Adrenal gland (tissue), 12 donors: ENCODE results near the gene EGLN1. TPM values are rescaled to one million over a fixed set of nuclear protein-coding genes. Genes with fewer than 3 reads are reported as not detected.
"Not testable (repeated sequence)": the region's sequence is repeated elsewhere in the genome, so short reads cannot be mapped to it uniquely, and the experiment has no call there.

Experiments used
- DNase-seq, 7 donors: peaks; one replicate each; pipeline ENCODE4 v3.0.0-alpha.2; 2019 to 2020
- H3K27ac ChIP-seq, 5 donors: fragments of 200-600 bp; sonication (generic) in 4 of 5; 1 replicate in 3 of 5; 2 replicates in 2 of 5; pipeline versions ENCODE4 v1.5.1 to v1.8.0; 2016 to 2020; ENCODE audit warnings: mild to moderate bottlenecking in 1 of 5
- H3K27me3 ChIP-seq: fragments of 200-600 bp; 2 replicates; pipeline ENCODE4 v1.8.0; 2021
- H3K36me3 ChIP-seq, 2 donors: fragments of 200-600 bp; replicated peaks in 1 of 2; 1 replicate in 1 of 2; 2 replicates in 1 of 2; pipeline versions ENCODE4 v1.5.1 to v1.8.0; 2018 to 2022
- H3K4me1 ChIP-seq, 2 donors: fragments of 200-600 bp; replicated peaks in 1 of 2; 1 replicate in 1 of 2; 2 replicates in 1 of 2; pipeline versions ENCODE4 v1.5.1 to v1.8.0; 2018 to 2021
- H3K4me3 ChIP-seq, 4 donors: fragments of 200-600 bp; sonication (generic) in 3 of 4; one replicate each; pipeline ENCODE4 v1.5.1; 2016 to 2018
- H3K9me3 ChIP-seq, 3 donors: fragments of 200-600 bp; sonication (generic) in 1 of 3; replicated peaks in 1 of 3; 1 replicate in 2 of 3; 2 replicates in 1 of 3; pipeline versions ENCODE4 v1.5.1 to v1.8.0; 2016 to 2021
- CTCF ChIP-seq, 6 experiments: fragments of 450-650 bp in 4 of 6; fragments of 200-600 bp in 2 of 6; sonication (generic) in 1 of 6; IDR thresholded peaks; 1 replicate in 5 of 6; 2 replicates in 1 of 6; pipeline versions ENCODE4 v1.5.1 to v1.8.0; 2016 to 2021; ENCODE audit warnings: antibody characterized with exemption in 6 of 6, mild to moderate bottlenecking in 2 of 6, moderate library complexity in 1 of 6
- POLR2A ChIP-seq, 2 donors: fragments of 450-650 bp; IDR thresholded peaks; one replicate each; pipeline ENCODE4 v1.6.1; 2017; ENCODE audit warnings: antibody characterized with exemption in 2 of 2, mild to moderate bottlenecking in 2 of 2, moderate library complexity in 1 of 2
- WGBS, 4 donors: extraction: QIAGEN DNeasy Blood & Tissue Kit in 2 of 4; methylation state at CpG; one replicate each; pipeline versions ENCODE4 v1.1.5 to v1.1.7; 2013 to 2017; 5-methylcytosine and 5-hydroxymethylcytosine counted together
- intact Hi-C, 2 donors: fragments of 100-400 bp; cut with DNase I; formaldehyde crosslinking; loops; one replicate each; pipeline versions ENCODE4 v1.14.1 to v1.15.0; 2022 to 2023
- polyA plus RNA-seq, 3 donors: library from polyadenylated mRNA; stranded (reverse); fragments of 200-250 nt in 2 of 3; fragments of 350-450 nt in 1 of 3; fragmentation: Illumina TruSeq in 1 of 3; extraction: RNeasy Lipid Tissue Mini Kit (QIAGEN cat#74804) in 1 of 3; gene quantifications; one replicate each; pipeline ENCODE4 v1.2.3, GENCODE V29; 2013 to 2014
- total RNA-seq, 9 donors: library from RNA; depleted of rRNA in 4 of 9; stranded (reverse); fragments of >200 nt in 4 of 9; fragments of 120-200 nt in 1 of 9; fragmentation: NEBNext Ultra II Directional in 1 of 9; extraction: Animal tissue kit (Norgen Biotek cat#: 25700) in 1 of 9; gene quantifications; one replicate each; pipeline versions ENCODE4 v1.1.0 to v1.2.4, GENCODE V29; 2013 to 2023
- donor health status: healthy with polysubstance abuse.
- donor health status: Bipolar disorder and iron deficiency.
- donor health status: DM: yes; HTN: yes; CAD: no.
- donor health status: DM: no; HTN: no; CAD: no.
- donor health status: DM: no; HTN: no; CAD: no.
- donor health status: DM: yes; HTN: yes; CAD: no.

Gene EGLN1
- total and polyA plus RNA-seq, 12 donors: 7.9 to 75.6 (median 49.2) TPM

GRCh38 chr1:231465051-231465450, 43.0 kb upstream of the EGLN1 start:
- 78 to 92% (median 87%) methylated on average over 1 of the region's 1 CpG for WGBS, 4 donors
- H3K27me3 ChIP-seq: no peaks in the 10 kb centered on the region
- H3K4me3 ChIP-seq: no peak overlapping the region

GRCh38 chr1:231463541-231463940, 41.5 kb upstream of the EGLN1 start:
- intact Hi-C loops: no loop called here
- Histone ChIP-seq H3K4me1 (no peaks in the 10 kb centered on the region), H3K36me3 (no peaks in the 10 kb centered on the region), H3K27ac (no peak overlapping the region), H3K27me3 (no peaks in the 10 kb centered on the region), H3K4me3 (no peak overlapping the region), H3K9me3 (no peaks in the 10 kb centered on the region)
- DNase-seq: no peak
- 73 to 86% (median 80%) methylated on average over 6 of the region's 6 CpGs for whole genome bisulfite sequencing, 4 donors
- TF ChIP-seq POLR2A (IDR thresholded peaks at IDR 0.05) (no peak), CTCF (IDR thresholded peaks at IDR 0.05) (no peak)

More at GRCh38 chr1:231465051-231465450, 43.0 kb upstream of the EGLN1 start:
- Histone ChIP-seq H3K27ac (no peak overlapping the region), H3K36me3 (no peaks in the 10 kb centered on the region), H3K9me3 (no peaks in the 10 kb centered on the region), H3K4me1 (no peaks in the 10 kb centered on the region)
- DNase-seq: no peak
- intact Hi-C loops: no loop called here
- TF ChIP-seq CTCF (IDR thresholded peaks at IDR 0.05) (no peak), POLR2A (IDR thresholded peaks at IDR 0.05) (no peak)

- DNase-seq: no peak
- TF ChIP-seq CTCF (IDR thresholded peaks at IDR 0.05) (no peak), POLR2A (IDR thresholded peaks at IDR 0.05) (no peak)
- Histone ChIP-seq H3K27ac (no peak overlapping the region), H3K9me3 (no peaks in the 10 kb centered on the region), H3K27me3 (no peaks in the 10 kb centered on the region), H3K36me3 (no peaks in the 10 kb centered on the region), H3K4me3 (no peak overlapping the region), H3K4me1 (no peaks in the 10 kb centered on the region)
- WGBS, 4 donors: 33 to 54% (median 45%) methylated on average over 2 of the region's 2 CpGs
- intact Hi-C loops: no loop called here
Observed at GRCh38 chr1:231460614-231461013, 38.5 kb upstream of the EGLN1 start.

- H3K4me1 ChIP-seq, H3K27ac ChIP-seq, H3K9me3 ChIP-seq, H3K36me3 ChIP-seq, DNase-seq, intact Hi-C loops, H3K27me3 ChIP-seq, H3K4me3 ChIP-seq: not testable (repeated sequence)
- 90 to 100% (median 94%) methylated on average over 1 of the region's 1 CpG for WGBS, 4 donors
Observed at GRCh38 chr1:231459438-231459837, 37.4 kb upstream of the EGLN1 start.

GRCh38 chr1:231457956-231458355, 35.9 kb upstream of the EGLN1 start:
- H3K27me3 ChIP-seq, H3K27ac ChIP-seq, H3K4me3 ChIP-seq, H3K36me3 ChIP-seq, H3K9me3 ChIP-seq, DNase-seq, intact Hi-C loops, H3K4me1 ChIP-seq: not testable (repeated sequence)

- H3K9me3 ChIP-seq, H3K4me3 ChIP-seq, intact Hi-C loops, H3K27ac ChIP-seq, H3K4me1 ChIP-seq, H3K36me3 ChIP-seq, DNase-seq, H3K27me3 ChIP-seq: not testable (repeated sequence)
- 90 to 96% (median 93%) methylated on average over 10 to 29 of the region's 29 CpGs for WGBS, 4 donors
Observed at GRCh38 chr1:231454133-231454532, 32.0 kb upstream of the EGLN1 start.
